Measurements from ENCODE around the gene FAM107B. TPM values are rescaled to one million over a fixed set of nuclear protein-coding genes. Genes with fewer than 3 reads are reported as not detected.

The FAM107B gene
- total and polyA plus RNA-seq, 2 of the 8 experiments (the other 6 are each of a cell fraction or from before 2014, with no cell fraction given) = 7.5 to 28.1 TPM

- Histone ChIP-seq H3K4me3 (ENCODE audit: extremely low read depth in 1 of 4, insufficient read depth in 2 of 4, low read depth in 3 of 4, low read length in 4 of 4) (no peak overlapping the region), H2BK20ac (ENCODE audit: low read length) (no peak overlapping the region), H2AK5ac (ENCODE audit: low read depth, low read length) (0 out of 2 replicates have a peak overlapping the region, but pooled peaks have one; percentile 60), H3K4me2 (ENCODE audit: insufficient read depth in 1 of 2, low read depth in 2 of 2, low read length in 2 of 2) (no peak overlapping the region), H2BK15ac (ENCODE audit: low read length) (no peak overlapping the region), H4K91ac (replicated peaks; ENCODE audit: insufficient read length, low read length) (no peak overlapping the region), H2BK12ac (ENCODE audit: low read depth, low read length) (no peak overlapping the region), H3K23me2 (ENCODE audit: low read depth, low read length) (no peaks in the 10 kb centered on the region), H2AFZ (ENCODE audit: low read length) (peak overlapping the region; percentile 35; the same call in 1 of the 2 replicates), H3K4ac (replicated peaks; ENCODE audit: insufficient read length, low read depth, low read length) (no peak overlapping the region), H3K27me3 (replicated peaks in 1 of 4; ENCODE audit: control insufficient read depth in 3 of 4, extremely low read depth in 1 of 4, insufficient read depth in 3 of 4, low read length in 3 of 4) (no peaks in the 10 kb centered on the region), H3K79me2 (ENCODE audit: control insufficient read depth in 1 of 2, insufficient read depth in 2 of 2, low read length in 2 of 2) (no peaks in the 10 kb centered on the region), H3K36me3 (ENCODE audit: control insufficient read depth in 2 of 4, insufficient read depth in 4 of 4, low read length in 3 of 4) (no peaks in the 10 kb centered on the region), H3K79me1 (ENCODE audit: low read depth, low read length) (no peaks in the 10 kb centered on the region), H3K18ac (ENCODE audit: extremely low read depth, low read length) (no peak overlapping the region), H3K56ac (replicated peaks; ENCODE audit: insufficient read length, low read depth, low read length) (no peak overlapping the region), H3K23ac (ENCODE audit: insufficient read length) (no peak overlapping the region), H2BK120ac (replicated peaks; ENCODE audit: low read depth, low read length) (no peak overlapping the region), H4K20me1 (replicated peaks in 1 of 2; ENCODE audit: control insufficient read depth in 1 of 2, insufficient read depth in 2 of 2, low read length in 2 of 2) (no peaks in the 10 kb centered on the region), H4K8ac (ENCODE audit: extremely low read depth, insufficient read depth, low read length) (no peak overlapping the region; the same call in 1 of the 2 replicates), H3K27ac (ENCODE audit: low read depth, low read length) (no peak overlapping the region), H2BK5ac (ENCODE audit: low read depth, low read length) (no peak overlapping the region), H4K5ac (ENCODE audit: insufficient read length, low read depth, low read length) (no peak overlapping the region), H3K9me3 (ENCODE audit: insufficient read depth in 2 of 2, low read depth in 1 of 2, low read length in 1 of 2) (peaks cover 0 to 8% of the 10 kb centered on the region in 2 experiments; a peak in 1 of 4 replicates), H3K14ac (ENCODE audit: insufficient read length) (no peak overlapping the region), H3K4me1 (replicated peaks in 1 of 4; ENCODE audit: control insufficient read depth in 3 of 4, insufficient read depth in 4 of 4, low read length in 3 of 4) (peaks cover 0 to 5% (median 0%) of the 10 kb centered on the region in 4 experiments; a peak in 1 of 7 replicates), H3K9ac (replicated peaks in 1 of 4; ENCODE audit: extremely low read depth in 1 of 4, low read depth in 3 of 4, low read length in 3 of 4) (no peak overlapping the region)
- FAIRE-seq (no peak), DNase-seq (ENCODE audit: low read depth in 1 of 2, low spot score in 2 of 2) (no peak)
- 76% methylated on average over 4 of the region's 4 CpGs; no CpG with 5 or more reads in 1 of the 2 experiments for WGBS, 2 experiments (ENCODE audit: extremely low coverage in 1 of 2, insufficient coverage in 1 of 2, insufficient read length in 1 of 2, insufficient replicate concordance in 2 of 2, low coverage in 1 of 2, low lambda C conversion rate in 2 of 2, missing lambda C conversion rate in 1 of 2)
- CTCF ChIA-PET (ENCODE audit: partially characterized antibody) = interaction anchor here (0.8 kb wide), 1 partner anchor 26 kb away, joined by 3 read pairs; no protein-coding TSS in a partner anchor
- no peak for TF ChIP-seq POLR2A (IDR thresholded peaks at IDR 0.05; ENCODE audit: control extremely low read depth in 1 of 2, low read depth in 2 of 2, low read length in 2 of 2)
- no peak for TF ChIP-seq TAF7 (optimal IDR thresholded peaks at IDR 0.05; ENCODE audit: borderline replicate concordance, low read depth, low read length)
- TF ChIP-seq EP300 (IDR thresholded peaks at IDR 0.05; ENCODE audit: borderline replicate concordance in 1 of 2, low read depth in 2 of 2, low read length in 2 of 2) = no peak
- no peak for TF ChIP-seq CREB1 (IDR thresholded peaks at IDR 0.05)
- no peak for TF ChIP-seq MAX (IDR thresholded peaks at IDR 0.05)
- no peak for TF ChIP-seq MAFK (IDR thresholded peaks at IDR 0.05; ENCODE audit: low read depth, low read length)
- no peak for TF ChIP-seq EZH2 (IDR thresholded peaks at IDR 0.05; ENCODE audit: low read depth, low read length, severe bottlenecking)
- TF ChIP-seq SRF (IDR thresholded peaks at IDR 0.05; ENCODE audit: low read depth, low read length) = no peak
- no peak for TF ChIP-seq KDM4A (IDR thresholded peaks at IDR 0.05; ENCODE audit: low read depth, low read length, severe bottlenecking)
- TF ChIP-seq GABPA (IDR thresholded peaks at IDR 0.05; ENCODE audit: borderline replicate concordance, insufficient read depth, low read length) = no peak
- no peak for TF ChIP-seq CHD1 (IDR thresholded peaks at IDR 0.05; ENCODE audit: low read depth, low read length)
- no peak for TF ChIP-seq PHF8 (conservative IDR thresholded peaks at IDR 0.05; ENCODE audit: low read depth, low read length)
- POLR2A ChIA-PET (ENCODE audit: partially characterized antibody) = interaction anchor here (0.9 kb wide), 1 partner anchor 12 kb away, joined by 3 read pairs; no protein-coding TSS in a partner anchor
Measured at GRCh38 chr10:14707481-14707880, 67.2 kb downstream of the FAM107B start.

Measured in H1 (cell line).